ENCODE measurements around the gene CCZ1B. TPM values are rescaled to one million over a fixed set of nuclear protein-coding genes. Genes with fewer than 3 reads are reported as not detected.
"Not testable (repeated sequence)": the region's sequence is repeated elsewhere in the genome, so short reads cannot be mapped to it uniquely, and the experiment has no call there.

Gene CCZ1B
- total and polyA plus RNA-seq, 2 of the 8 experiments (the other 6 are each of a cell fraction or from before 2014, with no cell fraction given) = 18.0 to 55.2 TPM

GRCh38 chr7:6864188-6864587 is 38.1 kb upstream of the CCZ1B start:
- FAIRE-seq; H4K20me1 ChIP-seq (replicated peaks in 1 of 2; ENCODE audit: control insufficient read depth in 1 of 2, insufficient read depth in 2 of 2, low read length in 2 of 2); POLR2A ChIA-PET (ENCODE audit: partially characterized antibody); H3K27ac ChIP-seq (ENCODE audit: low read depth, low read length); H3K79me1 ChIP-seq (ENCODE audit: low read depth, low read length); H2BK20ac ChIP-seq (ENCODE audit: low read length); H2BK12ac ChIP-seq (ENCODE audit: low read depth, low read length); H4K91ac ChIP-seq (replicated peaks; ENCODE audit: insufficient read length, low read length); H4K5ac ChIP-seq (ENCODE audit: insufficient read length, low read depth, low read length); H3K4ac ChIP-seq (replicated peaks; ENCODE audit: insufficient read length, low read depth, low read length); H2AFZ ChIP-seq (ENCODE audit: low read length); H2BK15ac ChIP-seq (ENCODE audit: low read length); H2BK5ac ChIP-seq (ENCODE audit: low read depth, low read length); H3K23ac ChIP-seq (ENCODE audit: insufficient read length); H3K56ac ChIP-seq (replicated peaks; ENCODE audit: insufficient read length, low read depth, low read length); H3K27me3 ChIP-seq (replicated peaks in 1 of 4; ENCODE audit: control insufficient read depth in 3 of 4, extremely low read depth in 1 of 4, insufficient read depth in 3 of 4, low read length in 3 of 4); H3K9ac ChIP-seq (replicated peaks in 1 of 4; ENCODE audit: extremely low read depth in 1 of 4, low read depth in 3 of 4, low read length in 3 of 4); CTCF ChIA-PET (ENCODE audit: partially characterized antibody); H3K4me1 ChIP-seq (replicated peaks in 1 of 4; ENCODE audit: control insufficient read depth in 3 of 4, insufficient read depth in 4 of 4, low read length in 3 of 4); H3K23me2 ChIP-seq (ENCODE audit: low read depth, low read length); H3K4me3 ChIP-seq (ENCODE audit: extremely low read depth in 1 of 4, insufficient read depth in 2 of 4, low read depth in 3 of 4, low read length in 4 of 4); H3K79me2 ChIP-seq (ENCODE audit: control insufficient read depth in 1 of 2, insufficient read depth in 2 of 2, low read length in 2 of 2); H3K36me3 ChIP-seq (ENCODE audit: control insufficient read depth in 2 of 4, insufficient read depth in 4 of 4, low read length in 3 of 4); H3K18ac ChIP-seq (ENCODE audit: extremely low read depth, low read length); H3K4me2 ChIP-seq (ENCODE audit: insufficient read depth in 1 of 2, low read depth in 2 of 2, low read length in 2 of 2); H3K14ac ChIP-seq (ENCODE audit: insufficient read length); DNase-seq (ENCODE audit: low read depth in 1 of 2, low spot score in 2 of 2); H3K9me3 ChIP-seq (ENCODE audit: insufficient read depth in 2 of 2, low read depth in 1 of 2, low read length in 1 of 2); H2AK5ac ChIP-seq (ENCODE audit: low read depth, low read length); H4K8ac ChIP-seq (ENCODE audit: extremely low read depth, insufficient read depth, low read length); H2BK120ac ChIP-seq (replicated peaks; ENCODE audit: low read depth, low read length): not testable (repeated sequence)
- 86% methylated on average over 12 of the region's 12 CpGs; no CpG with 5 or more reads in 1 of the 2 experiments for WGBS, 2 experiments (ENCODE audit: extremely low coverage in 1 of 2, insufficient coverage in 1 of 2, insufficient read length in 1 of 2, insufficient replicate concordance in 2 of 2, low coverage in 1 of 2, low lambda C conversion rate in 2 of 2, missing lambda C conversion rate in 1 of 2)

- FAIRE-seq; H2BK12ac ChIP-seq (ENCODE audit: low read depth, low read length); H3K23me2 ChIP-seq (ENCODE audit: low read depth, low read length); H3K79me1 ChIP-seq (ENCODE audit: low read depth, low read length); H2AK5ac ChIP-seq (ENCODE audit: low read depth, low read length); H4K20me1 ChIP-seq (replicated peaks in 1 of 2; ENCODE audit: control insufficient read depth in 1 of 2, insufficient read depth in 2 of 2, low read length in 2 of 2); H3K56ac ChIP-seq (replicated peaks; ENCODE audit: insufficient read length, low read depth, low read length); H2BK5ac ChIP-seq (ENCODE audit: low read depth, low read length); DNase-seq (ENCODE audit: low read depth in 1 of 2, low spot score in 2 of 2); H3K27me3 ChIP-seq (replicated peaks in 1 of 4; ENCODE audit: control insufficient read depth in 3 of 4, extremely low read depth in 1 of 4, insufficient read depth in 3 of 4, low read length in 3 of 4); POLR2A ChIA-PET (ENCODE audit: partially characterized antibody); CTCF ChIA-PET (ENCODE audit: partially characterized antibody); H3K36me3 ChIP-seq (ENCODE audit: control insufficient read depth in 2 of 4, insufficient read depth in 4 of 4, low read length in 3 of 4); H3K4ac ChIP-seq (replicated peaks; ENCODE audit: insufficient read length, low read depth, low read length); H3K4me2 ChIP-seq (ENCODE audit: insufficient read depth in 1 of 2, low read depth in 2 of 2, low read length in 2 of 2); H3K23ac ChIP-seq (ENCODE audit: insufficient read length); H2BK15ac ChIP-seq (ENCODE audit: low read length); H3K4me3 ChIP-seq (ENCODE audit: extremely low read depth in 1 of 4, insufficient read depth in 2 of 4, low read depth in 3 of 4, low read length in 4 of 4); H3K9ac ChIP-seq (replicated peaks in 1 of 4; ENCODE audit: extremely low read depth in 1 of 4, low read depth in 3 of 4, low read length in 3 of 4); H2AFZ ChIP-seq (ENCODE audit: low read length); H2BK20ac ChIP-seq (ENCODE audit: low read length); H3K9me3 ChIP-seq (ENCODE audit: insufficient read depth in 2 of 2, low read depth in 1 of 2, low read length in 1 of 2); H4K5ac ChIP-seq (ENCODE audit: insufficient read length, low read depth, low read length); H4K8ac ChIP-seq (ENCODE audit: extremely low read depth, insufficient read depth, low read length); H3K4me1 ChIP-seq (replicated peaks in 1 of 4; ENCODE audit: control insufficient read depth in 3 of 4, insufficient read depth in 4 of 4, low read length in 3 of 4); H3K18ac ChIP-seq (ENCODE audit: extremely low read depth, low read length); H4K91ac ChIP-seq (replicated peaks; ENCODE audit: insufficient read length, low read length); H3K14ac ChIP-seq (ENCODE audit: insufficient read length); H3K79me2 ChIP-seq (ENCODE audit: control insufficient read depth in 1 of 2, insufficient read depth in 2 of 2, low read length in 2 of 2); H3K27ac ChIP-seq (ENCODE audit: low read depth, low read length); H2BK120ac ChIP-seq (replicated peaks; ENCODE audit: low read depth, low read length): not testable (repeated sequence)
- WGBS, 2 experiments (ENCODE audit: extremely low coverage in 1 of 2, insufficient coverage in 1 of 2, insufficient read length in 1 of 2, insufficient replicate concordance in 2 of 2, low coverage in 1 of 2, low lambda C conversion rate in 2 of 2, missing lambda C conversion rate in 1 of 2) = 93% methylated on average over 12 of the region's 13 CpGs; no CpG with 5 or more reads in 1 of the 2 experiments
These were observed 36.8 kb upstream of the CCZ1B start for GRCh38 chr7:6862876-6863275.

All from H1 (cell line).